HG03571 (cell line): Measurements from ENCODE around the gene COL5A2.

ENCODE experiments used
- ATAC-seq: cut with Tn5 transposase; IDR thresholded peaks from one replicate; pipeline ENCODE4 v1.9.1; 2021; ENCODE audit not compliant: unreplicated experiment

COL5A2 gene

DNA sequence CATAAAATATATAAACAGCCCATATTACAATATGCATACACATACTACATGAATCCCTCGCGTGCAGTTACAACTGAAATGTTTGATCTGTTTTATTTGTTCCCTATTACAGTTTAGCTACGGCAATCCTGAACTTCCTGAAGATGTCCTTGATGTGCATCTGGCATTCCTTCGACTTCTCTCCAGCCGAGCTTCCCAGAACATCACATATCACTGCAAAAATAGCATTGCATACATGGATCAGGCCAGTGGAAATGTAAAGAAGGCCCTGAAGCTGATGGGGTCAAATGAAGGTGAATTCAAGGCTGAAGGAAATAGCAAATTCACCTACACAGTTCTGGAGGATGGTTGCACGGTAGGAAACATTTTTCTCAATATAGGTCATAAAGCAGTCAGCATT is 169.0 kb downstream of the COL5A2 start:
- no peak for ATAC-seq

DNA sequence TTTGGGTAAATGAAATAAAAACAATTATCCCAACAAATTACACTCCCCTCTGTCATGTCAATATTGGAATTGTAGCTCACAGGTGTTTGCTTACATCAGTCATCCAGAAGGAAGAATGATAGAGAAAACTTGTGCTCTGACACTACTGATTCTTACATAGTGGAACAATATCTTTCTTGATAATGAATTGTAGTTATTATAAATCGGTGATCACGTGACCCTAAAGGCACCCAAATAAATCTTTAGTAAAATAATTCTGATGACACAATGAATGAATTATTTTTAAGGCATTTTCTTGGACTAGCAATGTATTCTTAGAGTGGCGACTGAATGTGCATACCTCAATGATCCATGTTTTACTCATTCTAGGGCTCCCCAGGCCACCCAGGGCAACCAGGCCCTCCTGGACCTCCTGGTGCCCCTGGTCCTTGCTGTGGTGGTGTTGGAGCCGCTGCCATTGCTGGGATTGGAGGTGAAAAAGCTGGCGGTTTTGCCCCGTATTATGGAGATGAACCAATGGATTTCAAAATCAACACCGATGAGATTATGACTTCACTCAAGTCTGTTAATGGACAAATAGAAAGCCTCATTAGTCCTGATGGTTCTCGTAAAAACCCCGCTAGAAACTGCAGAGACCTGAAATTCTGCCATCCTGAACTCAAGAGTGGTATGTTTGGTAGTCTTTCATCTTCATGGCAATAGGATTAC is 170.9 kb downstream of the COL5A2 start:
- no peak for ATAC-seq

DNA sequence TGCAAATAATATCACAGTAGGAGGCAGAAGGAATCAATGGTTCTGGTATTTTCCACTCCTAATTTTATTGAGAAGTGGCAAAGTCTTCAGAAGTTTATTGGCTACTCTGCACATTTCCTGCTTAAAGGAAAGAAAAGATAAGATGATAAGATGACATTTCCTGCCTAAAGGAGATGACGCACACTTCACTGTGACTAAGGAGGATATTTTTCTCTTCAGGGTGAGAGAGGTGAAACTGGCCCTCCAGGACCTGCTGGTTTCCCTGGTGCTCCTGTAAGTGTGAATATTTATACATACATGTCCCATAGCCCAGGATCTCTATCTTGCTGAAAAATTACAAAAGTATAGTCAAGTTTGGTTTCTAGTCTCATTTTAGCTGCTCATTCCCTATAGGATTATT is 177.5 kb downstream of the COL5A2 start:
- no peak for ATAC-seq

DNA sequence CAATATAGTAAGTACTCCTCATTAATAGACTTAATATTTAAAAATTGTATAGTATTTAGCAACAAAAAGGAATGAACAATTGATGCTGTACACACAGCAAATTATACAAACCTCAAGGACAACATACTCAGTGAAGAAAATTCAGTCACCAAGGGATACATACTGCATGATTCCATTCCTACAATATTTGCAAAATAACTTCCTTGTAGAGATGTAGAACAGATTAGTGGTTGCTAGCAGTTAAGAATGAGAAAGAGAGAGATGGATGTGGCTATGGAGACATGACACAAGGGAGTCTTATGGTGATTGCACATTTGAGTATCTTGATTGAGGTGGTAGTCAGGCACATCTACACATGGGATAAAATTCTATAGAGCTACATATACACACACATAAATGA is 179.3 kb downstream of the COL5A2 start:
- no peak for ATAC-seq

DNA sequence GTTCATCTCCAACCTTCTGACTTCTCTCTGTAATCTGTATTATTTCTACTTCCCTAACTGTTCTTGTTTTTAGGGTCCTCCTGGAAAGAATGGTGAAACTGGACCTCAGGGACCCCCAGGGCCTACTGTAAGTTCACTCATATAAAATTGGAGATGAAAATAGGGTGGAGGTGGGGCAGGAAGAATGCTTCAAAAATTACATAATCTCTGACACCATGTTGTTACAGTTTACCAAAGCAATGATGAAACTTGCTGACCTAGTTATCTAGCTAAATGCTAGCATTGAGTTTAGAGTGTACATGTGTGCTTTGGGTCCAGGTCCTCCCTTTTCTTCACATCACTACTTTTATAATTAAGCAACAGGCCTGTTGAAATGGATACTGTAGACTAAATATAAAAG is 182.3 kb downstream of the COL5A2 start:
- ATAC-seq, result no peak

DNA sequence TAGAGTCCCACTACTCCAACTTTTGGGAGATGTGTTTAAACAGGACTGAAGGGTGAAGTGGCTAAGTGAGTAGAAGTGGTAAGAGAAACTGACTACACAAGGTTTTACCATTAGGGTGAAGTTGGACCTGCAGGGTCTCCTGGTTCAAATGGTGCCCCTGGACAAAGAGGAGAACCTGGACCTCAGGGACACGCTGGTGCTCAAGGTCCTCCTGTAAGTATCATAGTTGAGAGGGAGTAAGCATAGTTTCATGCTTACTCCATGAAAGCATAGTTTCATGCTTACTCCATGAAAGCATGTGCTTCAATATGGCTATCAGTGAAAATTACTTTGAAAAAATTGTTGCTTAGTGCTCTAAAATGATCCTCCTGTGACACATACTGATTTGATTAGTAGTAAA is 186.3 kb downstream of the COL5A2 start:
- ATAC-seq, result no peak

DNA sequence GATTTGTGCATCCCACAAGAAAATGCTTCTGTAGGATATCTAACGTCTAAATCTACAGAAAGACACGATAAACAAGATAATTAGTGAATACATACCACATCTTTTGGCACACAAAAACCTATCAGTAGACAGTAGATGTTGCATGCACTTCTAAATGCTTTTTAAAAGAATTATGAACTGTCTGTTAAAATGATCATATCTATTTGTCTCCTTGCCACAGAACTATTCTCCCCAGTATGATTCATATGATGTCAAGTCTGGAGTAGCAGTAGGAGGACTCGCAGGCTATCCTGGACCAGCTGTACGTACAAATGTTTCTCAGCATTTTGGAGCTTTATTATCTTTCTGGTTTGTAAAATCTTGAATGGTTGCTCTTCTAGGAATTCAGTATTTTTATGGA is 192.7 kb downstream of the COL5A2 start:
- no peak for ATAC-seq

DNA sequence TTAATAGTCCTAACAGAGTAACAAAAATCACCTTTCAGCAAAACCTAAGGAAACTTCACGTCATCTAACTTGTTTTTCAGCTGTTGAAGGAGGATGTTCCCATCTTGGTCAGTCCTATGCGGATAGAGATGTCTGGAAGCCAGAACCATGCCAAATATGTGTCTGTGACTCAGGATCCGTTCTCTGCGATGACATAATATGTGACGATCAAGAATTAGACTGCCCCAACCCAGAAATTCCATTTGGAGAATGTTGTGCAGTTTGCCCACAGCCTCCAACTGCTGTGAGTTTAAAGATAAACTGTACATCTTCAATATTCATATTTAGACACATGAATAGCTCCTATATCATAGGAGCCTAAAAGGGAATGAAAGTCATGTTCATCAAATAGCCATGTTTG is 194.9 kb downstream of the COL5A2 start:
- ATAC-seq, result no peak

DNA sequence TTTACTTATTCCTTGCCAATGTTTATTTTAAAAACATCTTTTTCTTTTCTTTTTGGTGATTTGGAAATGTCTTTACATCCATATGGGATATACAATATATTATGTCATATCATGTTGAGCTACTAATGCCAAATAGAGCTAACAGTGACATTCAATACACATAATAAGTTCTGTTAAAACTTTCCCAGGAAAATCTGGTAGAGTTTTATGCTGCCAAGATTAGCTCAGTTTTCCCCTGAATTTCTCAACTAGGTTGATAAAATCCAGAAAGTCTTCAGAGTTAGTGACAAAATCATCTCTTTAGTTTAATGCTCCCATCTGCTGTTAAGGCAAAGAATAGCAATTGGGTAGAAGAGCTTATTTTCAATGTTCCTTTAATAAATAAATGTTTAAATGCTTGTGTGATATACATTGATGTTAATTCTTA is 195.5 kb downstream of the COL5A2 start:
- ATAC-seq, result no peak

DNA sequence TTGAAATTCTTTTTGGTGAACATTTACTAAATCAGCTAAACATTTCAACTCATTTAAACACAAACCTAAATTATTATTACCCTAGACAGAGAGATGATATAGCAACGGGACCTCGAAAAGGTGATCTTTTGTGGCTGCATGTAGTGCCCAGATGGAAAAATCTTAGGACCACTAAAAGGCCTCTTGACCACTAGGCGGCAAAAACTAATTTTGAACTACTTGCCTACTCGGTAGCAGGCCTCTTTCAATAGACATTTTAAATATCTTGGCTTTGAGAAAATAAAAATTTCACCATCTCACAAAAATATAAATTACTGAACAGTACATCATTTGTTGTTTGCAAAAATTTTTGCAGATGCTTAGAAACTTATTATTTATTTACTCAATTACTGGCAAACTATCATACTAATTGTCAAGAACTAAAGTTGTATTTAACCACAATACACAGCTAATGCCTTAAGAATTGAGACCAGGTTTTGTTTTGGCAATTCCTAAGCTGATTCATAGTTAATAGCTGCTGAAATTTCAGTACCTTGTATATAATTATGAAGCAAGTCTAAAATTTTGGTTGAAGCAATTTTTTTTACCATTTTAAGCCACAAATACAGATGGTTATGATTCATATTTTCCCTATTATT is 196.0 kb downstream of the COL5A2 start:
- no peak for ATAC-seq
